ENCODE data around the gene ZNF165. TPM values are rescaled to one million over a fixed set of nuclear protein-coding genes. Genes with fewer than 3 reads are reported as not detected.

Gene ZNF165
- total and polyA plus RNA-seq, 3 donors from 2014 or later, result 9.2 to 23.2 (median 17.9) TPM

DNA sequence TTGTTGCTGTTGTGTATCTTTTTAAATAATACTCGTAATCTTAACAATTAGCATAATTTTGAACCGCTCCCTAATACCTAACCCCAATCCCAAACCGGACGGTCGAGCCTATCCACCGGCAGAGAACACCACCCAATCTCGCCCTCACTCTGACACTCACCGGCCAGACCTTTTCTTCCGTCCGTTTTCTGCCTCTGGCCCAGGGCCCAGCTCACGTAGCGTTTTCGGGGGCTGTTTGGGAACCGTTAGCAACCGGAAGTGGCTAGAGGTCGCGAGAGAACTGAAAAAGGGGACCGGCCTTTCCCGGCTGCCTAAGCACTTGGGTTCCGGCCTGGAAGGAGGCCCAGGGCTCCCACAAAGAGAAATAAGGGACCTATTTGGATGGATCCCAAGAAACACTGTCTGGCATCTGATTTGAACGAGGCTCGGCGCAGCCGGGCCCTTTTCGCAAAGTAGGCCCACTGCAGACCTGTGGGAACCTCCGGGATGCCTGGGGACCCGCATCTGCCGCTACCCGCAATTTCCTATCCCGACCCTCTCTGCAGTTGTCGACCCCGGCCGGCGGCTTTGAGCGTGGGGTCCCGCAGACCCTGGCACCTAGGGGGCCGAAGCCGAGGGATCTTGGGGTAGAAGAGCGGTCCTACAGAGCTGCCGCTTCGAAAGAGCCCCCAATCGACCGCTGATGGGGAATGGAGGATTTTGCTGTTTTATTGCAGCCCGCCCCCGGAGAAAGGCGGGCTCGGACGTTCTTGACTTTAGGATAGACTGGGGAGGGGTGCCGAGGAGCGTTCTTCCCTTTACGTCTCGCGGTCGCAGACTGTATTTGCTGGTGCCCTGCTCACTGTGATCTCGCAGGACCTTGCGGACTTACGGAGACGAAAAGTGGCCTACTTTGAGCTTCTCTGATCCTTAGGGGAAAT lies 56.5 kb downstream of the ZNF165 start:
- intact Hi-C loops (cut with DNase I; ENCODE audit: low total_unique reads), result no loop called here

DNA sequence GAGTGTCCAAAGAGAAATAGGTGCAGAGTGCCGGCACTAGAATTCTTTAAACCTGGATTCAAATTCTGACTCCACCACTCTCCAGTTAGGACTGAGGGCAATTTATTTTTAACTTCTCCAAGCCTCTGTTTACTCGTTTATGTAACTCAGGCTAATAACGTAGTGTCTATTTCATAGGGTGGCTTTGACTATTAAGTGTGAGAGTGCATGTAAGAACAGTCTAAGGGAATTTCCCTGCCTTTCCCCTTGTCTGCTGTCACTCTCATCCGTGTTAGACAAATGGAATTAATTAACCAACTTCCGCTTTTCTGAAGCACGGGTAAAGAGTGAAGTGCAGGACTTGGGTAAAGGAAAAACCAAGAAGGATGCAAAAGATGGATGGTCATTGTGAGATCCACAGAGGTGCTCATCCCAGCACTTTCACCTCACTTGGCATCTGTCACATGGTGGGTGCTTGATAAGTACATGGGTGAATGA lies 57.2 kb downstream of the ZNF165 start:
- TF ChIP-seq POLR2A (IDR thresholded peaks at IDR 0.05), result no peak
- TF ChIP-seq, protein P1, sequence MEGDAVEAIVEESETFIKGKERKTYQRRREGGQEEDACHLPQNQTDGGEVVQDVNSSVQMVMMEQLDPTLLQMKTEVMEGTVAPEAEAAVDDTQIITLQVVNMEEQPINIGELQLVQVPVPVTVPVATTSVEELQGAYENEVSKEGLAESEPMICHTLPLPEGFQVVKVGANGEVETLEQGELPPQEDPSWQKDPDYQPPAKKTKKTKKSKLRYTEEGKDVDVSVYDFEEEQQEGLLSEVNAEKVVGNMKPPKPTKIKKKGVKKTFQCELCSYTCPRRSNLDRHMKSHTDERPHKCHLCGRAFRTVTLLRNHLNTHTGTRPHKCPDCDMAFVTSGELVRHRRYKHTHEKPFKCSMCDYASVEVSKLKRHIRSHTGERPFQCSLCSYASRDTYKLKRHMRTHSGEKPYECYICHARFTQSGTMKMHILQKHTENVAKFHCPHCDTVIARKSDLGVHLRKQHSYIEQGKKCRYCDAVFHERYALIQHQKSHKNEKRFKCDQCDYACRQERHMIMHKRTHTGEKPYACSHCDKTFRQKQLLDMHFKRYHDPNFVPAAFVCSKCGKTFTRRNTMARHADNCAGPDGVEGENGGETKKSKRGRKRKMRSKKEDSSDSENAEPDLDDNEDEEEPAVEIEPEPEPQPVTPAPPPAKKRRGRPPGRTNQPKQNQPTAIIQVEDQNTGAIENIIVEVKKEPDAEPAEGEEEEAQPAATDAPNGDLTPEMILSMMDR (IDR thresholded peaks at IDR 0.05), result no peak
- Histone ChIP-seq H3K9me3 (no peaks in the 10 kb centered on the region), H3K36me3 (ENCODE audit: low read depth, missing control alignments) (no peaks in the 10 kb centered on the region), H3K27ac (peak overlapping the region; percentile 93 to 96), H3K27me3 (no peaks in the 10 kb centered on the region), H3K4me1 (peaks cover 14% of the 10 kb centered on the region), H3K4me3 (peak overlapping the region; percentile 93 to 94)
- WGBS, 2 donors, result 1% methylated on average over 6 of the region's 6 CpGs
- DNase-seq, result no peak
- intact Hi-C loops (cut with DNase I; ENCODE audit: low total_unique reads), result no loop called here

More for the DNA sequence above, 56.5 kb downstream of the ZNF165 start:
- H3K27ac ChIP-seq, result peak overlapping the region; percentile 93 to 96
- no peak for TF ChIP-seq POLR2A (IDR thresholded peaks at IDR 0.05)
- TF ChIP-seq, protein P1 (IDR thresholded peaks at IDR 0.05), result no peak
- WGBS, 2 donors, result 0% methylated on average over 46 to 56 of the region's 58 CpGs
- peak; percentile 94 for DNase-seq
- no peaks in the 10 kb centered on the region for H3K9me3 ChIP-seq
- no peaks in the 10 kb centered on the region for H3K27me3 ChIP-seq
- H3K4me1 ChIP-seq, result peaks cover 13% of the 10 kb centered on the region
- peak overlapping the region; percentile 93 to 94 for H3K4me3 ChIP-seq
- H3K36me3 ChIP-seq (ENCODE audit: low read depth, missing control alignments), result no peaks in the 10 kb centered on the region

Other genes with a start within 250 kb of the ZNF165 start
- not detected for gene OR2B2, start 168.2 kb upstream of the ZNF165 start, total RNA-seq
- not detected for gene OR2B2, start 168.2 kb upstream of the ZNF165 start, polyA plus RNA-seq (ENCODE audit: insufficient read depth, low read depth, low replicate concordance)
- gene OR2B6, start 123.3 kb upstream of the ZNF165 start, total RNA-seq, result 1 to 10 TPM in 1 of 2 donors, not detected in 1; 1.0 TPM
- gene OR2B6, start 123.3 kb upstream of the ZNF165 start, polyA plus RNA-seq (ENCODE audit: insufficient read depth, low read depth, low replicate concordance), result not detected
- gene ZSCAN16, start 44.0 kb downstream of the ZNF165 start, total RNA-seq, result 1 to 10 TPM; 3.5 to 4.4 TPM
- 3.6 TPM for gene ZSCAN16, start 44.0 kb downstream of the ZNF165 start, polyA plus RNA-seq (ENCODE audit: insufficient read depth, low read depth, low replicate concordance)
- gene ZKSCAN8, start 61.3 kb downstream of the ZNF165 start, total RNA-seq, result 10 to 100 TPM; 34.1 to 36.4 TPM
- gene ZKSCAN8, start 61.3 kb downstream of the ZNF165 start, polyA plus RNA-seq (ENCODE audit: insufficient read depth, low read depth, low replicate concordance), result 20.9 TPM
- 10 to 100 TPM; 36.5 to 38.2 TPM for gene ZSCAN9, start 144.7 kb downstream of the ZNF165 start, total RNA-seq
- 39.6 TPM for gene ZSCAN9, start 144.7 kb downstream of the ZNF165 start, polyA plus RNA-seq (ENCODE audit: insufficient read depth, low read depth, low replicate concordance)
- gene ZKSCAN4, start 171.7 kb downstream of the ZNF165 start, total RNA-seq, result 1 to 10 TPM; 7.2 to 8.8 TPM
- gene ZKSCAN4, start 171.7 kb downstream of the ZNF165 start, polyA plus RNA-seq (ENCODE audit: insufficient read depth, low read depth, low replicate concordance), result 23.2 TPM
- gene NKAPL, start 178.7 kb downstream of the ZNF165 start, total RNA-seq, result 10 to 100 TPM; 19.1 to 30.1 TPM
- gene NKAPL, start 178.7 kb downstream of the ZNF165 start, polyA plus RNA-seq (ENCODE audit: insufficient read depth, low read depth, low replicate concordance), result 27.2 TPM
- gene ZSCAN26, start 186.6 kb downstream of the ZNF165 start, total RNA-seq, result 10 to 100 TPM; 16.4 to 26.1 TPM
- 11.4 TPM for gene ZSCAN26, start 186.6 kb downstream of the ZNF165 start, polyA plus RNA-seq (ENCODE audit: insufficient read depth, low read depth, low replicate concordance)
- gene PGBD1, start 201.0 kb downstream of the ZNF165 start, total RNA-seq, result 1 to 10 TPM; 6.1 to 6.9 TPM
- gene PGBD1, start 201.0 kb downstream of the ZNF165 start, polyA plus RNA-seq (ENCODE audit: insufficient read depth, low read depth, low replicate concordance), result 4.8 TPM

All from testis (tissue), 3 donors.